HepG2 (cell line): ENCODE results near the gene SGCD. TPM values are rescaled to one million over a fixed set of nuclear protein-coding genes. Genes with fewer than 3 reads are reported as not detected.

Source experiments
- ATAC-seq: fragments of 200-7000 bp; cut with Tn5 transposase; 3 replicates; pipeline ENCODE4 v1.9.1; 2020; ENCODE audit warnings: mild to moderate bottlenecking, moderate library complexity
- BruUV-seq: library from RNA; stranded (reverse); fragments of 400-500 nt; replicated peaks from 2 replicates; lab custom pipeline; 2021; lab: Mats Ljungman, UMichigan
- CTCF ChIA-PET: fragments of 300-600 bp; formaldehyde crosslinking; extraction: SDS; loops from one replicate; lab custom pipeline; 2021; ENCODE audit warnings: low total read pairs, inconsistent platforms, low intra/inter-chr PET ratio; lab: Yijun Ruan, JAX
- POLR2A ChIA-PET: fragments of 350-600 bp; sonication (Branson Sonifier 250); formaldehyde crosslinking; loops from one replicate; lab custom pipeline; 2020; ENCODE audit warnings: antibody characterized with exemption, inconsistent platforms; lab: Yijun Ruan, JAX
- DNase-seq: peaks from one replicate; pipeline ENCODE4 v3.0.0-alpha.2; 2015; ENCODE audit warnings: low spot score
- FAIRE-seq: peaks from 3 replicates; lab custom pipeline; 2011; peaks lifted over from hg19 to GRCh38; lab: Jason Lieb, UNC
- H2AFZ ChIP-seq: one replicate; pipeline ENCODE4 v1.6.1; 2011; ENCODE audit warnings: low read length, inconsistent platforms
- H3K27ac ChIP-seq: fragments of 300-600 bp; 3 replicates; pipeline ENCODE4 v1.8.0; 2011; ENCODE audit warnings: mixed run types, mild to moderate bottlenecking, mixed read lengths, low read length, inconsistent platforms; ENCODE audit not compliant: insufficient read depth; ENCODE audit errors: extremely low read length
- H3K27me3 ChIP-seq, 2 experiments: fragments of 200-600 bp in 1 of 2; 2 replicates in 1 of 2; 3 replicates in 1 of 2; pipeline versions ENCODE4 v1.6.0 to v1.8.0; 2011; ENCODE audit warnings: low read length in 2 of 2, mild to moderate bottlenecking in 2 of 2, moderate library complexity in 2 of 2, inconsistent platforms in 1 of 2; ENCODE audit not compliant: insufficient read depth in 2 of 2, control insufficient read depth in 1 of 2
- H3K36me3 ChIP-seq, 2 experiments: fragments of 200-600 bp in 1 of 2; replicated peaks in 1 of 2; 2 replicates in 1 of 2; 3 replicates in 1 of 2; pipeline versions ENCODE4 v1.5.1 to v1.8.0; 2011; ENCODE audit warnings: low read length in 2 of 2, inconsistent platforms in 1 of 2; ENCODE audit not compliant: insufficient read depth in 2 of 2, control insufficient read depth in 1 of 2
- H3K4me1 ChIP-seq: 2 replicates; pipeline ENCODE4 v1.5.1; 2012; ENCODE audit warnings: low read length, inconsistent platforms; ENCODE audit not compliant: insufficient read depth
- H3K4me2 ChIP-seq: 2 replicates; pipeline ENCODE4 v1.6.0; 2011; ENCODE audit warnings: low read depth, low read length, inconsistent platforms
- H3K4me3 ChIP-seq, 3 experiments: fragments of 200-600 bp in 1 of 3; sonication (generic), shearing (Covaris generic) in 1 of 3; replicated peaks in 1 of 3; 2 replicates each; pipeline ENCODE4 v1.5.1; 2011 to 2016; ENCODE audit warnings: low read length in 3 of 3, inconsistent platforms in 2 of 3, low read depth in 2 of 3, mild to moderate bottlenecking in 2 of 3, control low read depth in 1 of 3, mixed read lengths in 1 of 3; ENCODE audit not compliant: insufficient read depth in 1 of 3
- H3K79me2 ChIP-seq: one replicate; pipeline ENCODE4 v1.6.1; 2011; ENCODE audit warnings: low read length, inconsistent platforms; ENCODE audit not compliant: insufficient read depth
- H3K9ac ChIP-seq: 2 replicates; pipeline ENCODE4 v1.6.0; 2011; ENCODE audit warnings: mild to moderate bottlenecking, low read depth, low read length, inconsistent platforms; ENCODE audit not compliant: insufficient read depth
- H3K9me3 ChIP-seq: 2 replicates; pipeline ENCODE4 v1.5.1; 2012; ENCODE audit warnings: mild to moderate bottlenecking, low read length
- H4K20me1 ChIP-seq: 2 replicates; pipeline ENCODE4 v1.6.0; 2011; ENCODE audit warnings: inconsistent platforms, mild to moderate bottlenecking, low read length, moderate library complexity; ENCODE audit not compliant: insufficient read depth
- ARNT2 ChIP-seq: sonication (generic); formaldehyde crosslinking; IDR thresholded peaks from 2 replicates; pipeline ENCODE4 v1.8.0; 2022; ENCODE audit warnings: mild to moderate bottlenecking, low read depth, missing genetic modification reagents, moderate library complexity
- CHCHD3 ChIP-seq: sonication (generic); formaldehyde crosslinking; IDR thresholded peaks from 2 replicates; pipeline ENCODE4 v1.8.0; 2022; ENCODE audit warnings: mild to moderate bottlenecking, missing genetic modification reagents, moderate library complexity
- ETS1 ChIP-seq: sonication (generic); formaldehyde crosslinking; IDR thresholded peaks from 2 replicates; pipeline ENCODE4 v1.4.0; 2020; ENCODE audit warnings: missing genetic modification reagents
- MYPOP ChIP-seq: sonication (generic); formaldehyde crosslinking; IDR thresholded peaks from 2 replicates; pipeline ENCODE4 v1.8.1; 2023; ENCODE audit warnings: mild to moderate bottlenecking, moderate library complexity, missing genetic modification reagents
- NFKBIZ ChIP-seq: IDR thresholded peaks from 2 replicates; pipeline ENCODE4 v1.6.1; 2018; ENCODE audit warnings: missing genetic modification reagents, missing compliant biosample characterization
- SALL1 ChIP-seq: sonication (generic); formaldehyde crosslinking; IDR thresholded peaks from 2 replicates; pipeline ENCODE4 v1.8.0; 2022; ENCODE audit warnings: mild to moderate bottlenecking, missing genetic modification reagents
- SNAI1 ChIP-seq: sonication (generic); formaldehyde crosslinking; IDR thresholded peaks from 2 replicates; pipeline ENCODE4 v1.5.0; 2020; ENCODE audit warnings: mild to moderate bottlenecking, missing genetic modification reagents, borderline replicate concordance
- TMF1 ChIP-seq: sonication (generic); formaldehyde crosslinking; IDR thresholded peaks from 2 replicates; pipeline ENCODE4 v1.8.1; 2022; ENCODE audit warnings: low read depth, missing genetic modification reagents
- ZBTB2 ChIP-seq: sonication (generic); formaldehyde crosslinking; IDR thresholded peaks from 2 replicates; pipeline ENCODE4 v1.8.0; 2022; ENCODE audit warnings: low read depth, missing genetic modification reagents
- ZNF124 ChIP-seq: sonication (generic); formaldehyde crosslinking; IDR thresholded peaks from 2 replicates; pipeline ENCODE4 v1.4.0; 2020; ENCODE audit warnings: missing genetic modification reagents
- ZNF572 ChIP-seq: sonication (generic); formaldehyde crosslinking; IDR thresholded peaks from 2 replicates; pipeline ENCODE4 v1.5.1; 2020; ENCODE audit warnings: mild to moderate bottlenecking, missing genetic modification reagents
- ZNF580 ChIP-seq: IDR thresholded peaks from 2 replicates; pipeline ENCODE4 v1.6.1; 2016; ENCODE audit warnings: low read depth, borderline replicate concordance
- ZZZ3 ChIP-seq: sonication (generic); formaldehyde crosslinking; IDR thresholded peaks from 2 replicates; pipeline ENCODE4 v1.4.0; 2020; ENCODE audit warnings: missing genetic modification reagents, mild to moderate bottlenecking, borderline replicate concordance
- WGBS: methylation state at CpG from one replicate; pipeline ENCODE4 v1.1.6; 2017; ENCODE audit warnings: low lambda C conversion rate; 5-methylcytosine and 5-hydroxymethylcytosine counted together
- in situ Hi-C: cut with HindIII; loops from 2 replicates; pipeline ENCODE4 v1.10.0; 2017; ENCODE audit warnings: low pct_unique_long_range_greater_than_20kb; ENCODE audit not compliant: extremely low pct_ligation_motif_present
- intact Hi-C: fragments of 100-400 bp; cut with micrococcal nuclease; formaldehyde crosslinking; loops from one replicate; pipeline ENCODE4 v1.10.0; 2022; ENCODE audit not compliant: unreplicated experiment
- polyA plus RNA-seq, 8 experiments: library from polyadenylated mRNA; depleted of rRNA in 3 of 8; stranded (reverse) in 7 of 8; unstranded in 1 of 8; fragments of >200 nt; fragmentation: Illumina TruSeq in 4 of 8; extraction: Trizol in 4 of 8; gene quantifications; 2 replicates each; pipeline versions ENCODE4 v1.2.1 to v1.2.3, GENCODE V29; 2011 to 2016; ENCODE audit warnings: low read depth in 4 of 8, missing spikeins in 1 of 8, mixed read lengths in 1 of 8; ENCODE audit not compliant: insufficient read depth in 1 of 8
- total RNA-seq, 5 experiments: library from RNA; depleted of rRNA; stranded (reverse); fragments of >200 nt; fragmentation: Illumina TruSeq; extraction: Trizol; gene quantifications; 2 replicates each; pipeline ENCODE4 v1.2.3, GENCODE V29; 2016; ENCODE audit warnings: low read depth in 1 of 5

SGCD gene
- total and polyA plus RNA-seq, 2 of the 13 experiments (the other 11 are each of a cell fraction or from before 2014, with no cell fraction given): not detected

GRCh38 chr5:156434471-156434870 is 107.5 kb downstream of the SGCD start:
- no peaks in the 10 kb centered on the region for H3K36me3 ChIP-seq
- intact Hi-C loops (no loop called here), in situ Hi-C loops (no loop called here)
- H3K9me3 ChIP-seq: no peaks in the 10 kb centered on the region
- ATAC-seq: no peak
- H3K9ac ChIP-seq: no peak overlapping the region
- 42% methylated on average over 5 of the region's 5 CpGs for WGBS
- no peak for FAIRE-seq
- no peaks in the 10 kb centered on the region for H4K20me1 ChIP-seq
- no peak for DNase-seq
- no peak overlapping the region for H3K4me2 ChIP-seq
- H3K4me3 ChIP-seq: no peak overlapping the region
- TF ChIP-seq NFKBIZ: no peak
- TF ChIP-seq ZNF580 (CRISPR knock-in tag): no peak
- no peak for TF ChIP-seq ZNF572 (CRISPR knock-in tag)
- no peak for TF ChIP-seq ZNF124 (CRISPR knock-in tag)
- TF ChIP-seq ARNT2 (CRISPR knock-in tag): no peak
- no peak for TF ChIP-seq MYPOP (CRISPR knock-in tag)
- no peaks in the 10 kb centered on the region for H3K4me1 ChIP-seq
- H2AFZ ChIP-seq: no peak overlapping the region
- ChIA-PET CTCF (no interaction called here), POLR2A (no interaction called here)
- no TSS peak for BruUV-seq
- no peak overlapping the region for H3K27ac ChIP-seq
- no peaks in the 10 kb centered on the region for H3K79me2 ChIP-seq
- H3K27me3 ChIP-seq: no peaks in the 10 kb centered on the region; a peak in 1 of 5 replicates

GRCh38 chr5:156435101-156435500 is 108.1 kb downstream of the SGCD start:
- ATAC-seq (no peak), FAIRE-seq (no peak), DNase-seq (no peak)
- Histone ChIP-seq H3K79me2 (no peaks in the 10 kb centered on the region), H2AFZ (no peak overlapping the region), H3K36me3 (no peaks in the 10 kb centered on the region), H3K4me1 (no peaks in the 10 kb centered on the region), H3K9me3 (no peaks in the 10 kb centered on the region), H3K9ac (no peak overlapping the region), H3K4me2 (no peak overlapping the region), H3K4me3 (no peak overlapping the region), H3K27ac (no peak overlapping the region), H3K27me3 (no peaks in the 10 kb centered on the region; a peak in 1 of 5 replicates), H4K20me1 (no peaks in the 10 kb centered on the region)
- ChIA-PET POLR2A (no interaction called here), CTCF (no interaction called here)
- intact Hi-C loops: no loop called here
- in situ Hi-C loops: no loop called here
- 0% methylated on average over 3 of the region's 3 CpGs for WGBS
- BruUV-seq: no TSS peak
- TF ChIP-seq ZBTB2 (CRISPR knock-in tag) (no peak), SALL1 (CRISPR knock-in tag) (no peak), ETS1 (CRISPR knock-in tag) (no peak), TMF1 (CRISPR knock-in tag) (no peak), CHCHD3 (CRISPR knock-in tag) (no peak), ZZZ3 (CRISPR knock-in tag) (no peak), SNAI1 (no peak)
